HG03571 (cell line): ENCODE results near the gene NCAM2.
A peak's percentile ranks its signal among the peaks of the same experiment; 100 is the strongest.

Experiments
- ATAC-seq: cut with Tn5 transposase; IDR thresholded peaks from one replicate; pipeline ENCODE4 v1.9.1; 2021; ENCODE audit not compliant: unreplicated experiment

NCAM2 gene

DNA sequence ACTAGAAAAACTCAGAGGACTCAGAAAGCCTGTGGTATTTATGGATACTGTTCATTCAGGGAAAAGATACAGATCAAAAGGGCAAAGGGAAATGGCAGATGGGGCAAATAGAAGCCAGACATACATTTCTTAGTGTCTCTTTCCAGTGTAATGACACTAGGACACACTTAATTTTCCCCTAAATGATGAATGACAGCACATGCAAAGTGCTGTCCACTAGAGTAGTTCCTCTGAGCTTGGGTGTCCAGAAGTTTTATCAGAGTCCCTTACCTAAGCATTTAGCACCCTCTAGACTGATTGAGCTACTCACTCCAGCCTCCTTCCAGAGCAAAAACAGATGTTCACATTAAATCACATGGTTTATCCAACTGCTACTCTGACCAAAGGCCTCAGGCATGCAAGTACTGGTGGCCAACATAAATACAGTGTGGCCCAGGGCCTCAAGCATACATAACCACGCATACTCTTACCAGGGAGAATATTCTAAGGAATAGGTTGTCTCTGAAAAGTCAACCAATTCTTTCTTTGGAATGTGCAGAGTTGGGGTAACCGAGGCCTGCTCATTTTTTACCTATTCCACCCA is 166.9 kb downstream of the NCAM2 start:
- no peak for ATAC-seq

DNA sequence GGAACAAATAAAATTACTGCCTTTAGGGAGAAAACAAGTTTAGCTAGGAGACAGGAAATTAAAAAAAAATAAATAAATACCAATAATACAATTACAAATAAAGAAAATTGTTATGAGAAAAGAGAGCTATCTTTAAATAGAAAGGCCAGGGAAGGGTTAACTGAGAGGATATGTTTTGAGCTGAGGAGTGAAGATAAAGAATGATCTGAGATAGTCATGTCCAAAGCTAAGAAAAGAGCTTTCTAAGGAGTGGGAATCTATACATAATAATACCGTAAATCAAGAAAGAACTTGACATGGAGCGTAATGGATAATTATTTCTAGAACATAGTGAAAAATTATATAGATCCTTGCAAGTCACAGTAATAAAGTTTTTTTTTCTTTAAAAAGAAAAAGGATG is 176.5 kb downstream of the NCAM2 start:
- ATAC-seq = no peak

DNA sequence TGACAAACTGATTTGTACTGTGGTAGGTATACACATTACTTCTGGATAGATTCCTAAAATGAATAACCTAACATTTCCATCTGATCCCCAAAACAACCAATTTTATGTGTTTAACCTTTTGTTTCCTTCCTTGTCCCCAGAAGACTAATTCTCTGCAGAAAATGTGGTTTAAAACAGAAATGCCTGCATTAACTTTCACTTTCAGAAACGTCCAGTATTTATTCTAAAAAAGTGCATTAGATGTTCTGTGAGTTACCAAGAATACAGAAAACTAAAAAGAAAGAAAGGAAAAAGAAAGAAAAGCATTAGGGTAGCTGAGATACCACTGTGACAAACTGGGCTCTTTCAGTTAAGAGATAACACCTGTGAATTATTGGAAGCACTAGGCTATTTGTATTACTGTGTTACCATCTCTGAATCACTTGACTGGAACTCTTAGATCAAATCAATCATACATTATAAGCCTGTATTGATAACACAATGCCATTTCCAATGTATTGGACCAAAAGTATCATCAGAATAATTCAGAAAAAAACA is 177.7 kb downstream of the NCAM2 start:
- ATAC-seq = no peak

DNA sequence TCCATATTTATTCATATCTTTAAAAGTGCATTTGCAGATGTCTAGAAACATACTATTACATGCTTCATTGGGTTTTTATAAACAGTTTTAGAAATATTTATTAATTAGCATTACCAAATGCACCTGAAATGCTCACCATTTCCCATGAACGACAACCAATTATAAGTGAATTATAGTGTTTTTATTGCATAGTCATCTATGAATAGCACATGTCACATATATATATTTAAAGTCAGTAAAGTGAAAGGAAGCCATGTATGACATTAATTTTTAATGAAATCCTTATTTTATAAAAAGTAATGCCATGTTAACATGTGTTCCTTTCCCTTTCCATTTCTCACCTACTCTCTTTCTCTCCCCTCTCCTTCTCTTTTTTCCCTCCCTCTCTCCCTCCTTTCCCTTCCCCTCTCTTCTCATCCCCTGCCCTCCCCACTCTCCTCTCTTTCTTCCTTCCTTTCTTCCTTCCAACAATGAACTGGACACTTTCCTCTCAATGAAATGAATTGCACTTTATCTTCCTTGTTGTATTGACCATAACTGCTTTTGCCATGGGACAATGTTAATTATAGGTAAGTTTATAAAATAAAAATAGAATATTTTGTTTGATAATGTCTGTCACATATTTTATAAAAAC is 179.3 kb downstream of the NCAM2 start:
- no peak for ATAC-seq

DNA sequence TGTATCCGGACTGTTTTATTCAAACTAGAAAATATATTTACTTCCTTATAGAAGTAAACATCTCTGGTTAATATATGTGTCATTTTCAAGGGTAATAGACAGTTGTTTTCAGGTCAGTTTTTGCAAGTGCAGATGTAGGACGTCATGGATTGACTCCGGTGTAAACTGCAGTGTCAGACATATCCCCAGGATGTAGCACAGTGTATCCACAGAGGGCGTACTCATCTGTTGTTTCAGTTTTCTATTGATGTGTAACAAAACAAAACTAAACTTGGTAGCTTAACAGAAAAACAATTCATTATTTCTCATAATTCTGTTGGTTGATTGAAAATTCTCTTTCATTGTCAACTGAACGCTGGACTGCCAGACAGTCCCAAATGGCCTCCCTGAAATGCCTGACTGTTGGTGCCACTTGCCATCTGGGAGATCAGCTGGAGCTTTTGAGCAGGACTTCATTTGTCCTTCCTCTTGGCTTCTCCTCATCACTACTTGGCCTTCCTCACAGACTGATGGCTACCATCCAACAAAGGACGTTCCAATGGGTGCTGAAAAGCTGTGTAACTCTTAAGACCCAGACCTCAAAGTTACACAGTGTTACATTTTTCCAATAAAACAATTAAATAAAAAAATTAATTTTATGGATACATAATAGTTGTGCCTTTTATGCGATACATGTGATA is 181.6 kb downstream of the NCAM2 start:
- ATAC-seq = no peak

DNA sequence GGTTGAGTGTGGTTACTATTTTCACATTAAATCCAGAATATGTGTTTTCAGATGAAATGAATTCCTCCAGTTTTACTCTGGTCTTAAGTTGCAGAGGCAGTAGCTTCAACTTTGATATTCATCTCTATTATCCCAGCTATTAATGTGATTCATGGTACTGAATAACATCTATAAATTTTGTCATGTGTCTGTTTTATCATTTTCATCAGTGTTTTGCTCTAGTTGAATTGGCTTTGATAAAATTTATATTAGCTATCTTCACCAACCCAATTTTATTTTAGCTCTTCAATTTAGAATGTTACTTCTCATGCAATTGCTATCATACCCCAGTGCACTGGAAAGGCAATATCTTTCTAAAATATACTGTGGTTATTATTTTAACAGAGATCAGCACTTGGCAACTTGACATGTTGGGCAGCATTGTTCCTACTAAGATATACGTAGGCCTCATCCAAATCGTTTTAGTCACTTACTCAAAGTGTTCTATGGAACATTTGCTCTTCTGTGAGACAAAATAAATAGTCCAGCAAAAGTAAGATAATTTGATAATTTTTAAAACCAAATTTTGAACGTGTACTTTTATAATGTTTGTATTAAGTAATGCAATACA is 184.3 kb downstream of the NCAM2 start:
- no peak for ATAC-seq

DNA sequence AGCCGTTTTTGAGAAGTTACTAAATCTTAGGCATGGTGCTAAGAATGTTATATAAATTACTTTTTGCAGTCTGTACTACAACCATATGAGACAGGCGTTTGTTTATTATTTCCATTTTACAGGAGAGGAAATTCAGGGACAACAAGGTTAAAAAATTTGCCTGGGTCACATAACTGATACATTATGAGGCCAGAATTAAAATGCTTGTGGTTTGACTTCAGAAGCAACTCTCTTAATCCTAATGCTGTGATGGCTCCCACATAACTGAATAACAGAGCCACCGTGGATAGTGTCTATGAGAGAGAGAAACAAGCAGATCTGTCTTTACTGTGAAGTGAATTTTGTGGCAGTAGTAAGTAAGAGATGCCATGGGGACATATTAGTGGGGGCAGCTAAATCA is 184.9 kb downstream of the NCAM2 start:
- no peak for ATAC-seq

DNA sequence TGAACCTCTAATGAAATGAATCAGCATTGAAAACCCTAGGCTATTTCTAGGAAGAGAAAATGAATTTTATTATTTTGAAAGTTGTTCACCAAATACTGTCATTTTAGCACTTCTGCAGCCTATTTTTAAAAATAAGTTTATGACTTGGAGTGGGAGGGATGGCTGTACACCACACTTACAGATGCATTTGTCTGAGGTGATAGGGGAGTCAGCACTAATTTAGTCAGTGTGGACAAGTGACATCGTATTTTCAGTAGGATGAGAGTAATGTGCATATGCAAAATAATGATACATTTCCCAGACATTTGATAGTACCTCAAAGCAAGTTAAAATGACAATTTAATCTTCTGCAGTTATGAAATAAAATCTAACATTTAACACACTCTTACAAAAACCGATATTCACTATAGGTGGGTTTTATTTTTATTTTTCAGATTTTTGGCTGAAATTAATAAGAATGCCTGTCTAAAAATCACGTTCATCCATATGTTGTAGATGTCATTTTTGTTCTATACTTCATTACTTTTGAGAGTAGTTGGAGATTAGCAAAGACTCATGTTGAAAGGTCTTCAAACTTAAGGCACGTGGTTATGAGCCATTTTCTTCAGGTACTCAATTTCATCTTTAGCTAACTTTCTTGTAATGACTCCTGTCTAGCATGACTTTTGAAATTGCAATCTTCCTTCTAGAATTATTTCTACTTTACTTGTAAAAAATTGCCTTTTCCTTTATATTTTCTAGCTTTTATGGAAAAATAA is 186.7 kb downstream of the NCAM2 start:
- no peak for ATAC-seq

DNA sequence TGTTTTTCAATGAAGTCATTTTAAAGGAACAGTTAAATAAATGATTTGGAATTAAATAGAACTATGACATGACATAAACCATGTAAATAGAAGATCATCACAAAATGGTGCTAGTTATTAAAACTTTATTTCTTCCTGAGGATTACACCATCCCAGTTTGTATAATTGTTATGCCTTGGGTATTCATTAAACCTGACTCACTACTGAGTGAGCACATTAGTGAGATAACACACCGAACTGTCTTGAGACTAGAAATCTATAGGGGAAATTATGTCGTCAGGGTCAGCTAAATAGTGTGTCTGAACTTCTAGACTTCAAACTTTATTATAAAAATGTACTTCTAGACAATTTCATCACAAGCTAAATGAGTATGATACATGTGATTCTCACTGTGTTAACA is 189.4 kb downstream of the NCAM2 start:
- ATAC-seq = no peak

DNA sequence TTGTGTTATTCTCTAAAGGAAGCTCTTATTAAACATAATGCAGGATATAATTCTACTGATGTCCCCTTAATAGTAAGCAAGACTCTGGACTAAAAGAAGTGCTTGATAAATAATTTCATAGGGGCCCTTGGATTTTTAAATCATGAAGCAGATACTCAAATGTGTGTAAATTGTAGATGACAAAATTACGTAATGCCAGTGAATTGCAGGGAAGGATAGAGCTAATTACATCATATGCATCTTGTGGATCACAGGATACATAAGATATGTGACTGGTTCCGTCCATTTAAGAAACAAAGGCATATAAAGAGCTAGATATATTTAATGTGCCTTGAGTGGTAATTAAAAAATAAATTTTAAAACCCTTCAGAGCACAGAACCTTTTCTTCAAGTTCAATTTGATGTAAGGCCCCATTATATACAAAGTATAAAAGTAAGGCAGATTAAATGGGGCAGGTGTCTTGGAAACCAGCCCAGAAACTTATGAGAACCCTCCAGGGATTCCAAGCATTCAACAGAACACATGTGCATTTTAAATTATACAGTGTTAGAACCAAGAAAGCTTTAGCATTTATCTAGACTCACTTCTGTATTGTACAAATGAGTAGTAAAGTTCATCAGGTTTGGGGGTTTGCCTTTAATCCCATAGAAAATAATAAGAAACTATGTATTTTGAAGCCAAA is 190.4 kb downstream of the NCAM2 start:
- ATAC-seq = no peak

DNA sequence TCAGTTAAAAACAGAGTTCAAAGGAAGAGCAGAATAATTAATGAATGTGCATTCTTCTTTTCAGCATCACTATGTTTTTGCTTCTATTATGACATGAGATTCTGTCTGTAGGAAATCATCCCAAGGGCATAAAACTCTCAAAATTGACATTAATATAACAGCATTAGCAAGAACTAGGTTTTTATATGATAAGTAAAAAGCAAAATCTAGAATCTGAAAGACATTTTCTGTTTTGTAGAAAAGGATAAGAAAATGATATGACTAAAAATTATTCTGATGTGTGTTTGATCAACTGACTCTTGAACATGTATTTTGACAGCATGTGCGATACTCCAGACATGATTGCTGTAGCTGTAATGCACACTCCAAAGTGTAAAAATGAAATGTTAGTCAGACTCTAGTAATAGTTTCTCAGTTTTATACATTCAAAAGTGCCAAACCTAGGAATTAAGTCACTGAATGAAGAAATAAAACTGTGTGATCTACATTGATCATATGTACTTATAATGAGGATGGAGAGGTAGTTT is 197.3 kb downstream of the NCAM2 start:
- ATAC-seq = no peak

DNA sequence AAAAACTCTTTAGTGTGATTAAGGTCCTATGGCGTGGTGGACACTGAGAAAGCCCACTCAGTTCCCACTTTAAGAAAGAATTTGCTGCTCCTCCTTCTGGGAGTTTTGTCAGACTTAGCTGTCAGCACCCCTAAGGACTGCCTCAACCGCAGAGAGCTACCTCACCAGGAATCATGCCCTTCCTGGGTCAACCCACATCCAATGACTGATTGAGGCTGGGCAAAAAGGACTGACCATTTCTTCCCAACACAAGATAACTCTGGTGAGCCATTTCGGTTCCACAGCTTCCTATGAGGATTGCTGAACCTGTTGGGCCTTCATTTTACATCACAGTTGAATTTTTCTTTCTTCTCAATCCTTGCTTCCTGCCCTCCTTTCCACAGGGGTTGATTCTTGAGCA is 197.9 kb downstream of the NCAM2 start:
- ATAC-seq = no peak

DNA sequence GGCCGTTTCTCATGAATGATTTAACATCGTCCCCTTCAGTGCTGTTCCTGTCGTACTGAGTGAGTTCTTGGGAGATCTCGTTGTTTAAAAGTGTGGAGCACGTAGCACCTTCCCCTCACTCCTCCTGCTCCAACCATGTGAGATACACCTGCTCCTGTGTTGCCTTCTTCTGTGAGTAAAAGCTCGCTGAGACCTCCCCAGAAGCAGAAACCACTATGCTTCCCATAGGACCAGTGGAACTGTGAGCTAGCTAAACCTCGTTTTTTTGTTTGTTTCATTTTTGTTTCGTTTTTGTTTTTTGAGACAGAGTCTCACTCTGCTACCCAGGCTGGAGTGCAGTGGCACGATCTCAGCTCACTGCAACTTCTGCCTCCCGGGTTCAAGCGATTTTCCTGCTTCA is 198.6 kb downstream of the NCAM2 start:
- ATAC-seq = no peak

DNA sequence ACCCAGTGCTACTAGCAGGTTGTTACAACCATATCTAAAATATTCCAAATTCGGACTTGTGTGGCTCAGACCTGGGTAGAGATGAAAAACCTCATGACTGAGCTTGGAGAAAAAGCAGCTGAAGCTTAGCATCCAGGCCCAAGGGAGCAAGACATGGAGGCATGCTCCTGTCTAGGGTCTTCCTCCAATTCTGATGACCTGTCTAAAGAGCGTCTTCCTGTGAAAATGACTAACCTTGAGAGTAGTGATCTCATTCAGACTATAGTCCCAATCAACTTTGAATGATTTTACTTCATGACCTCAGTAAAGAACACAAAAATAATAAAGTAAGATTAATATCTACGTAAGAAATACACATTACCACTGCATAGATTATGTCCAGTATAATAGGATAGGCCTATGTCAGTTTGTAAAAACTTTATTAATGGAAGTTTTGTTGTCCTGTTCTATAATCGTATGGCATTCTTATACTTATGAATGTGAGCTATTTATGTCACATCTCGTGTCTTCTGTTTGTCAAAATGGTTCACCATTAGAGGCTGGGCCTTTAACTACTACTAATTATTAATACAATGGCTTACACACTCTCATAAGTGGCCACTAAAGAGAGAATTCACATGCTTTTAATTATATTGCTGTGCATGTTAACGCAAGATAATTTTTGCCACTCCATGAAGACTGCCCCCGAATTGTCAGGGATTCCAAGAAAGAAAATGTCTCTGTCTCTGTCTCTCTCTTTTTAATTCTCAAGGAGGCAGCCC is 201.3 kb downstream of the NCAM2 start:
- no peak for ATAC-seq

DNA sequence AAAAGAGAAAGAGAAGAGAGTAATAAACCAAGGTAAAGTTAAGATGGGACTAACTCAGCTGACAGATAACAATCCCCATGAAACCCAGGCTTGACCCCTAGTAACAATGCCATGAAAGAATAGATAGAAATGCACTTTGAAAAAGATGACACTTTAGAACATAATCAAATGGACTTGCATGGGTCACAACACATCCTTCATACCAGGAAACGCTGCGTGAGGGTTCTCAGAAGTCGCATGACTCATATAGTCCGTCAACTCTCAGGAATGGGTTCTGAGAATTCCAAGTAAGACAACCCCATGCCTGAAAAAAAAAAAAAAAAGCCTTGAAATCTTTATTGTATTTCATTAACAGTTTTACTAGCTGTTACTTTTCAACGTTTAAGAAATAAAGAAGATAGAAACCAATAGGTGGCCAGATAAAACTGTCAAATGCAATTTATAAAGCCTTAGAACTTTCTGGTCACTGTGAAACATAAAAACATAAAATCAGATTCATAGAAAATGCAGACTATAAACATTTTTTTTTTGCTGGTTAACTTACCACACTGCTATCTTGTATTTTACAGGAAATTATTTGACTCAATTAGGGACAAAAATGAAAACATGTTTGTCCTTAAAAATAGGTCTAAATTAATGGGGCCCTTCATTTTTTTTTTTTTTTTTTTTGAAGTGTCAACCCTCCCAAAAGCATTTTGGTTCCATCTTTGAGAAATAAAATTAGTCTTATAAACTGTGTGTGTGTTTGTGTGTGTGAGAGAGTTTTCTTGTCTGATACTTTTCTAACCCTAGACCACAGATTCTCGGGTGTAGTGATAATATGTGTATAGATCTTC is 202.1 kb downstream of the NCAM2 start:
- no peak for ATAC-seq

DNA sequence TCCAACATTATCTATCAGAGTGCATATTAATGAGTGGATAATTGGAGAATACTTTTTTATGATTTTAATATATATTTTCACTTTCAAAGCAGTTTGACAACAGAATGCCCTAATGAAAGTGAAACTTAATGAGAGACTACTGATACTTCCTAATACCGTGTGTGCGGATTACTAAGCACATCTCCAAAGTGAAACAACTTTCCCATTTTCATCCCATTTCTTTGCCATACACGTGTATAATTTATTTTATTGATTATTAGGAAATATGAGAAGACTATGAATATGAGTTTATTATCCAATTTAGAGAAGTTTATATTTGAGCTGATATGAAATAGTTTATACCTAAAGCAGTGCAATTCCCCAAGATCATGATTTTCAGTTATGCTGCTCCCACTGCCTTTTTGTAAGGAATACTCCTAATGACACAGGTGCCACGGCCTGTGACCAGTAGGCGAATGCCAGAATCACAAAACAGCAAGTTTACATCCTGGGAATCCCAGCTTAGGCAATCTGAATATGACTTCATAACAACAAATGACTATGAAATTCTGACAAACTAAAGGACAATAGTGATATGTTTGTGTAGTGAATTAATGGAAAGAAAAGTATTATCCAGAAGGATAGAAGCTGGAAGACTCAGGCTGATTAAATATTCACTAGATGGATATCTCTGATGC is 202.9 kb downstream of the NCAM2 start:
- peak; percentile 51 for ATAC-seq

DNA sequence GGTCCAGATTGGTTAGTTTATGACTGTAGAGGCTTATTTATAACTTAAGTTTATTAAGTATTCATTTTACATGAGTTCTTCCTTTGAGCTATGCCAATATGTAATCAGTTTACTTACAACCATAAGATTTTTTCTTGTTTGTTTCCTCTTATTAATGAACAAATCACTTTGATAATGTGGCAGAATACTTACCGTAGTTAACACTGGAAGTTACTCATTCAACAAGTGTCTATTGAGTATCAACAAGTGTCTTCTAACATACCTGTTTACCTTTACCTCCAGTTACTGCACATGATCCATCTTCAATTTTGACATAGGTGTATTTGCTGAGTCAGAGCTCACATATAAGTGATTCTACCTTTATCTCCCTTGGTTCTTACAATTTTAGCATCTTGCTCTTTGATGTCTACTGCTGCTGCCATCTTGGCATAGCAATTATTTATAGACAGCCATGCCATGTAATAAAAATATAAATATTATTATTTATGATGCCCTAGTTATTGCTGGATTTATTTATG is 205.7 kb downstream of the NCAM2 start:
- ATAC-seq = no peak

DNA sequence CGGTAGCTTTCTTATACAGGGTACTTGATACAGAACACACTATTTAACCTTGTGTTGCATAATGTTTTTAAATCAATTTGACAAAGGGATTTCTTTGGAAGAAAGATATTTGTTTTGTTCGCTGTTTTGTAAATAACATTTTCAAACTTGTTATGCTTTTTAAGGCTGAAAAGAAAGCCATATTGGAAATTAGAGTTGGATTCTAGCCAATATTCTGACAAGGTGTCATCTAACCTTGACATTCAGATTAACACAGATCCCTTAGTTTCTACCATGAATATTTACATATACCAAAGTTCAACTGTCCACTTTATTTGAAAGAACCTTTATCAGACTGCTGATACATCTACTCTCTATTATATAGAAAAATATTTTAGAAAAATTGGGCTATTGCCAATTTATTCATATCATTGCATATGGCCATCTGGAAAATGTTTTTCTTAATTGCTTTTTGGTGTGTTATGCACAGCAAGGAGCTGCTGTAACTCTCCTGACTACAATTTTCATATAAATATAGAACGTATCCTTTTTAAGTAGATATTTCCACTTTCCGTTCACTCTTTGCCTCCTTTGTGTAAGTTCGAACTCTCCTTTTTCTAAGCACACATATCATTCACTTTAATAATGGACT is 206.3 kb downstream of the NCAM2 start:
- no peak for ATAC-seq
